HCT116 (cell line): Measurements from ENCODE around the gene MXD3. TPM values are rescaled to one million over a fixed set of nuclear protein-coding genes. Genes with fewer than 3 reads are reported as not detected.

Experiments
- ATAC-seq: fragments of 200-7000 bp; cut with Tn5 transposase; 2 replicates; pipeline ENCODE4 v1.9.1; 2020; ENCODE audit warnings: mild to moderate bottlenecking, moderate library complexity
- BruUV-seq: library from RNA; stranded (reverse); fragments of 400-500 nt; replicated peaks from 2 replicates; lab custom pipeline; 2021; lab: Mats Ljungman, UMichigan
- CTCF ChIA-PET: fragments of 300-600 bp; sonication (Branson Sonifier 250); formaldehyde crosslinking; loops from one replicate; lab custom pipeline; 2021; ENCODE audit warnings: antibody characterized with exemption; lab: Charles Lee
- POLR2A ChIA-PET: fragments of 300-600, 350-600 bp; sonication (Branson Sonifier 250); formaldehyde crosslinking; loops from one replicate; lab custom pipeline; 2021; ENCODE audit warnings: antibody characterized with exemption; lab: Charles Lee
- RAD21 ChIA-PET, 2 experiments: fragments of 300-600 bp; sonication (Branson Sonifier 250); formaldehyde crosslinking; loops; one replicate each; lab custom pipeline; 2023; ENCODE audit warnings: low total read pairs in 2 of 2; ENCODE audit not compliant: uncharacterized antibody in 2 of 2, unreplicated experiment in 2 of 2, low non-redundant PET in 1 of 2; lab: Charles Lee
- DNase-seq: peaks from one replicate; pipeline ENCODE4 v3.0.0-alpha.2; 2010; ENCODE audit warnings: low read depth, low spot score
- H2AFZ ChIP-seq: fragments of 200-600 bp; shearing (Covaris generic), sonication (generic); 2 replicates; pipeline ENCODE4 v1.6.1; 2017; ENCODE audit warnings: low read depth, mixed run types, mixed read lengths, antibody characterized with exemption, low read length; ENCODE audit not compliant: poor library complexity, severe bottlenecking
- H3K27ac ChIP-seq: 2 replicates; pipeline ENCODE4 v1.5.1; 2012; ENCODE audit warnings: low read depth, low read length
- H3K27me3 ChIP-seq: fragments of 200-600 bp; sonication (generic); 2 replicates; pipeline ENCODE4 v1.6.1; 2016; ENCODE audit warnings: mixed run types, low read length, mixed read lengths; ENCODE audit not compliant: insufficient read depth
- H3K36me3 ChIP-seq, 2 experiments: fragments of 200-500 bp in 1 of 2; fragments of 200-600 bp in 1 of 2; sonication (Bioruptor generic) in 1 of 2; sonication (generic) in 1 of 2; 2 replicates each; pipeline versions ENCODE4 v1.5.1 to v1.6.1; 2014 to 2016; ENCODE audit warnings: low read length in 2 of 2, inconsistent platforms in 1 of 2, mixed read lengths in 1 of 2, mixed run types in 1 of 2; ENCODE audit not compliant: insufficient read depth in 2 of 2, control insufficient read depth in 1 of 2
- H3K4me1 ChIP-seq, 2 experiments: fragments of 200-600 bp in 1 of 2; sonication (generic) in 1 of 2; 2 replicates each; pipeline versions ENCODE4 v1.5.1 to v1.6.1; 2012 to 2017; ENCODE audit warnings: low read length in 2 of 2, inconsistent platforms in 1 of 2, mild to moderate bottlenecking in 1 of 2, mixed read lengths in 1 of 2, mixed run types in 1 of 2, moderate library complexity in 1 of 2; ENCODE audit not compliant: insufficient read depth in 2 of 2, control insufficient read depth in 1 of 2
- H3K4me2 ChIP-seq: fragments of 200-600 bp; sonication (generic); 2 replicates; pipeline ENCODE4 v1.6.1; 2017; ENCODE audit warnings: mixed run types, low read length, mixed read lengths
- H3K4me3 ChIP-seq, 2 experiments: fragments of 200-600 bp in 1 of 2; sonication (generic) in 1 of 2; replicated peaks in 1 of 2; 2 replicates each; pipeline ENCODE4 v1.5.1; 2011 to 2016; ENCODE audit warnings: low read length in 2 of 2, control low read depth in 1 of 2, low read depth in 1 of 2, mild to moderate bottlenecking in 1 of 2, mixed read lengths in 1 of 2, mixed run types in 1 of 2
- H3K79me2 ChIP-seq: fragments of 200-600 bp; sonication (generic); 2 replicates; pipeline ENCODE4 v1.6.1; 2017; ENCODE audit warnings: mild to moderate bottlenecking, mixed run types, low read length, moderate library complexity, mixed read lengths; ENCODE audit not compliant: insufficient read depth
- H3K9ac ChIP-seq: fragments of 200-600 bp; sonication (generic); 2 replicates; pipeline ENCODE4 v1.6.1; 2016; ENCODE audit warnings: low read length, mixed read lengths
- H3K9me2 ChIP-seq: fragments of 200-600 bp; sonication (generic), shearing (Covaris generic); 2 replicates; pipeline ENCODE4 v1.6.1; 2017; ENCODE audit warnings: mixed run types, mild to moderate bottlenecking, moderate library complexity; ENCODE audit not compliant: insufficient read depth
- H3K9me3 ChIP-seq, 2 experiments: fragments of 200-500 bp in 1 of 2; fragments of 200-600 bp in 1 of 2; sonication (Bioruptor generic) in 1 of 2; sonication (generic) in 1 of 2; 2 replicates each; pipeline ENCODE4 v1.6.1; 2014 to 2017; ENCODE audit warnings: low read length in 2 of 2, mixed read lengths in 2 of 2, inconsistent platforms in 1 of 2, low read depth in 1 of 2, mild to moderate bottlenecking in 1 of 2, mixed run types in 1 of 2, moderate library complexity in 1 of 2; ENCODE audit not compliant: control insufficient read depth in 1 of 2, insufficient read depth in 1 of 2
- H4K20me1 ChIP-seq: fragments of 200-600 bp; sonication (generic), shearing (Covaris generic); 2 replicates; pipeline ENCODE4 v1.6.1; 2017; ENCODE audit warnings: mixed run types, mild to moderate bottlenecking, moderate library complexity; ENCODE audit not compliant: insufficient read depth
- ATF3 ChIP-seq: IDR thresholded peaks from 2 replicates; pipeline ENCODE4 v1.6.1; 2012
- ELF1 ChIP-seq: IDR thresholded peaks from 2 replicates; pipeline ENCODE4 v1.6.1; 2012; ENCODE audit warnings: low read depth, borderline replicate concordance
- MAX ChIP-seq: IDR thresholded peaks from 2 replicates; pipeline ENCODE4 v1.6.1; 2012
- POLR2A ChIP-seq: IDR thresholded peaks from 2 replicates; pipeline ENCODE4 v1.7.0; 2011; ENCODE audit warnings: borderline replicate concordance; ENCODE audit not compliant: insufficient read depth, insufficient read length; ENCODE audit errors: extremely low read depth
- SP1 ChIP-seq: IDR thresholded peaks from 2 replicates; pipeline ENCODE4 v1.6.1; 2012; ENCODE audit warnings: low read depth
- SRF ChIP-seq: IDR thresholded peaks from 2 replicates; pipeline ENCODE4 v1.6.1; 2012; ENCODE audit warnings: low read depth
- intact Hi-C: fragments of 100-400 bp; cut with micrococcal nuclease; formaldehyde crosslinking; loops from 2 replicates; pipeline ENCODE4 v1.10.0; 2022
- total RNA-seq: library from RNA; stranded (reverse); gene quantifications from one replicate; pipeline ENCODE4 v1.2.1, GENCODE V29; 2021; ENCODE audit not compliant: unreplicated experiment

Gene MXD3
- total RNA-seq, 1 experiment from 2014 or later = 37.6 TPM

- RAD21 ChIA-PET = no interaction called here
- CTCF ChIA-PET = no interaction called here
- H3K36me3 ChIP-seq = peaks cover 12 to 21% of the 10 kb centered on the region in 2 experiments; a peak in 3 of 4 replicates
- no peak for ATAC-seq
- H3K79me2 ChIP-seq = no peaks in the 10 kb centered on the region
- intact Hi-C loops = no loop called here
- no peak overlapping the region for H3K4me3 ChIP-seq
- no peaks in the 10 kb centered on the region for H3K9me3 ChIP-seq
- no peak for TF ChIP-seq ATF3
- no peak for TF ChIP-seq POLR2A
- TF ChIP-seq SRF = no peak
- TF ChIP-seq SP1 = no peak
- TF ChIP-seq ELF1 = no peak
- no peak for DNase-seq
- H3K27ac ChIP-seq = no peak overlapping the region
- no peak overlapping the region for H3K9ac ChIP-seq
- no TSS peak for BruUV-seq
- H3K27me3 ChIP-seq = no peaks in the 10 kb centered on the region
- no peaks in the 10 kb centered on the region for H3K9me2 ChIP-seq
- H2AFZ ChIP-seq = no peak overlapping the region
- H3K4me2 ChIP-seq = no peak overlapping the region
- POLR2A ChIA-PET = no interaction called here
- H3K4me1 ChIP-seq = no peaks in the 10 kb centered on the region
- no peaks in the 10 kb centered on the region for H4K20me1 ChIP-seq
Observed at GRCh38 chr5:177269232-177269895, 42.3 kb downstream of the MXD3 start.

GRCh38 chr5:177265395-177265794, 46.3 kb downstream of the MXD3 start:
- peaks cover 3 to 25% of the 10 kb centered on the region in 2 experiments; a peak in 3 of 4 replicates for H3K36me3 ChIP-seq
- POLR2A ChIA-PET = no interaction called here

More at GRCh38 chr5:177265395-177265794, 46.3 kb downstream of the MXD3 start:
- TF ChIP-seq MAX = no peak
- CTCF ChIA-PET = no interaction called here
- Histone ChIP-seq H3K27me3 (no peaks in the 10 kb centered on the region), H2AFZ (no peak overlapping the region), H4K20me1 (no peaks in the 10 kb centered on the region), H3K4me2 (no peak overlapping the region), H3K4me1 (no peaks in the 10 kb centered on the region), H3K9ac (no peak overlapping the region), H3K9me3 (no peaks in the 10 kb centered on the region), H3K9me2 (no peaks in the 10 kb centered on the region), H3K27ac (no peak overlapping the region), H3K4me3 (no peak overlapping the region), H3K79me2 (no peaks in the 10 kb centered on the region)
- ATAC-seq = no peak
- RAD21 ChIA-PET = no interaction called here
- intact Hi-C loops = no loop called here
- BruUV-seq = no TSS peak
- DNase-seq = no peak
